ENCODE results near the gene ATP1A1. TPM values are rescaled to one million over a fixed set of nuclear protein-coding genes. Genes with fewer than 3 reads are reported as not detected.

Gene ATP1A1
- polyA plus RNA-seq, 2 of the 4 experiments (the other 2 are of a cell fraction), result 119 to 171 TPM

DNA sequence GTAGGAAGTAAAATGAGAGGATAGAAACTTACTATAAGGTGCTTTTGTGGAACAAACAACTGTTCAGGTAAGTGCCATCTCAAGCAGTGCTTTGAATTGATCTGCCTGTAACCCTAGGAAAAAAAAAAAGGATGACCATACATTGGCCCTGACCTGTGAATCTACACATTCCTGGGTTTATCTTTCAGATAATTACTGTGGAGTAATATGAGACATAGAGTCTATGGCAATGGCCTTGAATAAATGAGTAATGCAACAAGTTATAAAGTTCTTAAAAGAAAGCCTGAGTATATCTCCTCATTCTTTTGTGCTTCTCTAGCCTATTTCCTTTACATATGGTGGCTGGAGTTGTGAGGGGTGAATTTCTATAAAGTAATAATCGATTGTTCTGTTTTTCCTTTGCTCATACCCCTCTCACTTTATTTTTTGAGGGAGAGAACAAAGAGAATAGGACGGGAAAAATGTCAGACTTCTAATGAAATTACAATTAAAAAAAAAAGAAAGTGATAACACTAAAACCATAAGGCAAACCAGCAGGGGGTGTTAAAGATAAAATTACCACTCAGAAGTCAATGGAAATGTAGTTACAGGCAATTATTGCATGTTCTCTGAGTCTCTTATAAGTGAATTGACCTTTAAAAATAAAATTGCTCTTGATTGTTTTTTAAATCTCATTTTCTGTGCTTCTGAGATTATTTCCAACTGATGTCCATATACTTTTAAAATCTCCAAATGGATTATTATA, 12.4 kb upstream of the ATP1A1 start:
- no peak for DNase-seq (ENCODE audit: low read depth in 1 of 2, low spot score in 1 of 2)
- H3K4me1 ChIP-seq, result 0 out of 3 replicates have a peak, but pooled peaks cover 10% of the 10 kb centered on the region
- TF ChIP-seq, protein P1, sequence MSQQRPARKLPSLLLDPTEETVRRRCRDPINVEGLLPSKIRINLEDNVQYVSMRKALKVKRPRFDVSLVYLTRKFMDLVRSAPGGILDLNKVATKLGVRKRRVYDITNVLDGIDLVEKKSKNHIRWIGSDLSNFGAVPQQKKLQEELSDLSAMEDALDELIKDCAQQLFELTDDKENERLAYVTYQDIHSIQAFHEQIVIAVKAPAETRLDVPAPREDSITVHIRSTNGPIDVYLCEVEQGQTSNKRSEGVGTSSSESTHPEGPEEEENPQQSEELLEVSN (IDR thresholded peaks at IDR 0.05; ENCODE audit: borderline replicate concordance, low read depth), result no peak
- TF ChIP-seq, protein P2, sequence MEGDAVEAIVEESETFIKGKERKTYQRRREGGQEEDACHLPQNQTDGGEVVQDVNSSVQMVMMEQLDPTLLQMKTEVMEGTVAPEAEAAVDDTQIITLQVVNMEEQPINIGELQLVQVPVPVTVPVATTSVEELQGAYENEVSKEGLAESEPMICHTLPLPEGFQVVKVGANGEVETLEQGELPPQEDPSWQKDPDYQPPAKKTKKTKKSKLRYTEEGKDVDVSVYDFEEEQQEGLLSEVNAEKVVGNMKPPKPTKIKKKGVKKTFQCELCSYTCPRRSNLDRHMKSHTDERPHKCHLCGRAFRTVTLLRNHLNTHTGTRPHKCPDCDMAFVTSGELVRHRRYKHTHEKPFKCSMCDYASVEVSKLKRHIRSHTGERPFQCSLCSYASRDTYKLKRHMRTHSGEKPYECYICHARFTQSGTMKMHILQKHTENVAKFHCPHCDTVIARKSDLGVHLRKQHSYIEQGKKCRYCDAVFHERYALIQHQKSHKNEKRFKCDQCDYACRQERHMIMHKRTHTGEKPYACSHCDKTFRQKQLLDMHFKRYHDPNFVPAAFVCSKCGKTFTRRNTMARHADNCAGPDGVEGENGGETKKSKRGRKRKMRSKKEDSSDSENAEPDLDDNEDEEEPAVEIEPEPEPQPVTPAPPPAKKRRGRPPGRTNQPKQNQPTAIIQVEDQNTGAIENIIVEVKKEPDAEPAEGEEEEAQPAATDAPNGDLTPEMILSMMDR (IDR thresholded peaks at IDR 0.05), result 0 out of 3 replicates have a peak, but pooled peaks have one; percentile 16
- no peak overlapping the region for H3K27ac ChIP-seq
- POLR2A ChIA-PET, result no interaction called here
- FAIRE-seq, result no peak
- no peak overlapping the region for H3K4me2 ChIP-seq
- CTCF ChIA-PET, result interaction anchor here (0.6 to 1.7 kb wide), 4 partner anchors 50 to 728 kb away, joined by 3 to 4 read pairs (median 3); no protein-coding TSS in a partner anchor
- H3K4me3 ChIP-seq, result no peak overlapping the region
- no peak for ATAC-seq
- H3K9me3 ChIP-seq, result no peaks in the 10 kb centered on the region
- WGBS (ENCODE audit: missing lambda C conversion rate), result 5% methylated on average over 2 of the region's 2 CpGs

DNA sequence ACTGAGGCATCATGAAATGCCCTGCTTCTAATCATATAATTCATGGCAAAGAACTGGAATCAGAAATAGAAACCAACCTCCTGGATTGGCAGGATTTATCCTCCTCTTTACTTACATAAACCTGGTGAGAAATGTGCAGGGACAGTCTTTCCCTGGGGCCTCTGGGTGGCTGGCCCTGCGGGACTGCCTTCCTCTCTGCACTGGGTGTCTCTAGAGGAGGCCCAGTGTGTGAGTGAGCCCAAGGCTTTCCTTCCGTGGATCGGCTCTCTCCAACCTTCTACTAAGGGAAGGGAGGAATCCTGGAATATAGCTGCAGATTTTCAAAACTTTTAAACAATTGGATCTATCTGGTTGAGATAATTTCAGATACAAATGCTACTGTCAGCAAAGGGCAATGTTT, 11.4 kb upstream of the ATP1A1 start:
- ChIA-PET CTCF (no interaction called here), POLR2A (no interaction called here)
- ATAC-seq, result no peak
- no peak overlapping the region for H3K27ac ChIP-seq
- no peak for FAIRE-seq
- DNase-seq (ENCODE audit: low read depth in 1 of 2, low spot score in 1 of 2), result no peak
- 79% methylated on average over 3 of the region's 3 CpGs for WGBS (ENCODE audit: missing lambda C conversion rate)
- TF ChIP-seq MAZ (IDR thresholded peaks at IDR 0.05; ENCODE audit: borderline replicate concordance, low read depth, low read length), result no peak
- no peak for TF ChIP-seq ZNF302 (CRISPR knock-in tag; IDR thresholded peaks at IDR 0.05)
- TF ChIP-seq JUNB (IDR thresholded peaks at IDR 0.05), result no peak
- no peak for TF ChIP-seq TP53 (CRISPR knock-in tag; IDR thresholded peaks at IDR 0.05)
- TF ChIP-seq, protein P3, sequence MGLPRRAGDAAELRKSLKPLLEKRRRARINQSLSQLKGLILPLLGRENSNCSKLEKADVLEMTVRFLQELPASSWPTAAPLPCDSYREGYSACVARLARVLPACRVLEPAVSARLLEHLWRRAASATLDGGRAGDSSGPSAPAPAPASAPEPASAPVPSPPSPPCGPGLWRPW (IDR thresholded peaks at IDR 0.05), result no peak
- no peak for TF ChIP-seq ZSCAN20 (CRISPR knock-in tag; IDR thresholded peaks at IDR 0.05)
- TF ChIP-seq, protein P4, sequence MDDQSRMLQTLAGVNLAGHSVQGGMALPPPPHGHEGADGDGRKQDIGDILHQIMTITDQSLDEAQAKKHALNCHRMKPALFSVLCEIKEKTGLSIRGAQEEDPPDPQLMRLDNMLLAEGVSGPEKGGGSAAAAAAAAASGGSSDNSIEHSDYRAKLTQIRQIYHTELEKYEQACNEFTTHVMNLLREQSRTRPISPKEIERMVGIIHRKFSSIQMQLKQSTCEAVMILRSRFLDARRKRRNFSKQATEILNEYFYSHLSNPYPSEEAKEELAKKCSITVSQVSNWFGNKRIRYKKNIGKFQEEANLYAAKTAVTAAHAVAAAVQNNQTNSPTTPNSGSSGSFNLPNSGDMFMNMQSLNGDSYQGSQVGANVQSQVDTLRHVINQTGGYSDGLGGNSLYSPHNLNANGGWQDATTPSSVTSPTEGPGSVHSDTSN (IDR thresholded peaks at IDR 0.05), result no peak
- no peak for TF ChIP-seq NPAS2 (CRISPR knock-in tag; IDR thresholded peaks at IDR 0.05; ENCODE audit: borderline replicate concordance)
- TF ChIP-seq PHF8 (IDR thresholded peaks at IDR 0.05; ENCODE audit: borderline replicate concordance, low read depth), result no peak
- no peak for TF ChIP-seq HEYL (CRISPR knock-in tag; IDR thresholded peaks at IDR 0.05)
- TF ChIP-seq ZC3H11A (IDR thresholded peaks at IDR 0.05), result no peak
- H3K4me2 ChIP-seq, result no peak overlapping the region
- H3K4me3 ChIP-seq, result no peak overlapping the region
- 0 out of 3 replicates have a peak, but pooled peaks cover 10% of the 10 kb centered on the region for H3K4me1 ChIP-seq
- H3K9me3 ChIP-seq, result no peaks in the 10 kb centered on the region

DNA sequence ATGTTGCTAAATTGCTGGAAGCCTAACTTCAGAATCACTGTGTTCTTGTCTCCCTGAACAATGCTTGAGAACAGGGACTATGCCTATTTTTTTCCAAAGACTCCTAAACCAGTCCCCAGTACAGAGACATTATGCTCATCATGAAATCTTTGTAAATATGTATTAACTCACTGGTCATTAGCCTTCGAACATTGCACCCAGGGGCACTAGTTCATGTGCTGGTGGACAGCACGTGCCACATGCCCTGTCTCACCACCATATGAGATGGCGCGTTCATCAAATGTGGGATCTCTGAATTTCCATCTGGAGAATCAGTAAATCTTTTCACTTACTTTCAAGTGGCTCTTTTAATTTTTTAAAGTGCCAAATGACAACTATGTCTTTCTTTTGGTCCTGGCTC, 11.0 kb upstream of the ATP1A1 start:
- TF ChIP-seq MAZ (IDR thresholded peaks at IDR 0.05; ENCODE audit: borderline replicate concordance, low read depth, low read length), result no peak
- TF ChIP-seq TFCP2L1 (CRISPR knock-in tag; IDR thresholded peaks at IDR 0.05), result no peak
- TF ChIP-seq RCOR1 (IDR thresholded peaks at IDR 0.05; ENCODE audit: low read depth, low read length), result no peak
- TF ChIP-seq BHLHE40 (IDR thresholded peaks at IDR 0.05; ENCODE audit: low read depth, low read length), result no peak
- TF ChIP-seq ZC3H11A (IDR thresholded peaks at IDR 0.05), result no peak
- no peak for TF ChIP-seq RAD21 (conservative IDR thresholded peaks at IDR 0.05 in 1 of 2, IDR thresholded peaks at IDR 0.05 in 1 of 2)
- no peak for TF ChIP-seq KDM5A (IDR thresholded peaks at IDR 0.05)
- no peak for TF ChIP-seq KDM1A (IDR thresholded peaks at IDR 0.05; ENCODE audit: low read depth)
- no peak for TF ChIP-seq FOXS1 (CRISPR knock-in tag; IDR thresholded peaks at IDR 0.05)
- TF ChIP-seq EP300 (IDR thresholded peaks at IDR 0.05), result no peak
- TF ChIP-seq HOXB13 (CRISPR knock-in tag; IDR thresholded peaks at IDR 0.05; ENCODE audit: low read depth), result no peak
- TF ChIP-seq ZSCAN20 (CRISPR knock-in tag; IDR thresholded peaks at IDR 0.05), result no peak
- TF ChIP-seq CEBPB (IDR thresholded peaks at IDR 0.05), result no peak
- TF ChIP-seq, protein P5, sequence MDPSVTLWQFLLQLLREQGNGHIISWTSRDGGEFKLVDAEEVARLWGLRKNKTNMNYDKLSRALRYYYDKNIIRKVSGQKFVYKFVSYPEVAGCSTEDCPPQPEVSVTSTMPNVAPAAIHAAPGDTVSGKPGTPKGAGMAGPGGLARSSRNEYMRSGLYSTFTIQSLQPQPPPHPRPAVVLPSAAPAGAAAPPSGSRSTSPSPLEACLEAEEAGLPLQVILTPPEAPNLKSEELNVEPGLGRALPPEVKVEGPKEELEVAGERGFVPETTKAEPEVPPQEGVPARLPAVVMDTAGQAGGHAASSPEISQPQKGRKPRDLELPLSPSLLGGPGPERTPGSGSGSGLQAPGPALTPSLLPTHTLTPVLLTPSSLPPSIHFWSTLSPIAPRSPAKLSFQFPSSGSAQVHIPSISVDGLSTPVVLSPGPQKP (IDR thresholded peaks at IDR 0.05; ENCODE audit: low read depth, low read length), result no peak
- ChIA-PET POLR2A (no interaction called here), CTCF (no interaction called here)
- ATAC-seq (no peak), DNase-seq (ENCODE audit: low read depth in 1 of 2, low spot score in 1 of 2) (no peak), FAIRE-seq (no peak)
- no peak overlapping the region for H3K27ac ChIP-seq
- 0 out of 3 replicates have a peak, but pooled peaks cover 10% of the 10 kb centered on the region for H3K4me1 ChIP-seq
- H3K9me3 ChIP-seq, result no peaks in the 10 kb centered on the region
- no peak overlapping the region for H3K4me2 ChIP-seq
- H3K4me3 ChIP-seq, result no peak overlapping the region
- 68% methylated on average over 4 of the region's 4 CpGs for WGBS (ENCODE audit: missing lambda C conversion rate)

Measured in A549 (cell line).